Right kidney (tissue), 1 donor: ENCODE measurements around the gene MAGI3.
"Not testable (repeated sequence)": the region's sequence is repeated elsewhere in the genome, so short reads cannot be mapped to it uniquely, and the experiment has no call there.

Source experiments
- DNase-seq: peaks from one replicate; pipeline ENCODE4 v3.0.0-alpha.2; 2016

Gene MAGI3

GRCh38 chr1:113439277-113439670, 49.0 kb downstream of the MAGI3 start:
- no peak for DNase-seq

- no peak for DNase-seq
Measured at GRCh38 chr1:113442131-113442530, 51.8 kb downstream of the MAGI3 start.

GRCh38 chr1:113444857-113445256, 54.5 kb downstream of the MAGI3 start:
- no peak for DNase-seq

- DNase-seq, result no peak
Measured at GRCh38 chr1:113451710-113452109, 61.4 kb downstream of the MAGI3 start.

GRCh38 chr1:113452921-113453770, 62.8 kb downstream of the MAGI3 start:
- DNase-seq, result no peak

GRCh38 chr1:113453771-113454083, 63.4 kb downstream of the MAGI3 start:
- no peak for DNase-seq

GRCh38 chr1:113455374-113455773, 65.1 kb downstream of the MAGI3 start:
- DNase-seq, result no peak

- no peak for DNase-seq
Measured at GRCh38 chr1:113456967-113457366, 66.7 kb downstream of the MAGI3 start.

GRCh38 chr1:113459279-113459678, 69.0 kb downstream of the MAGI3 start:
- DNase-seq, result no peak

- DNase-seq, result no peak
Measured at GRCh38 chr1:113467991-113468390, 77.7 kb downstream of the MAGI3 start.

- DNase-seq, result not testable (repeated sequence)
Measured at GRCh38 chr1:113478427-113479195, 88.3 kb downstream of the MAGI3 start.

- DNase-seq, result no peak
Measured at GRCh38 chr1:113479713-113480676, 89.7 kb downstream of the MAGI3 start.

- DNase-seq, result not testable (repeated sequence)
Measured at GRCh38 chr1:113485131-113485530, 94.8 kb downstream of the MAGI3 start.

GRCh38 chr1:113488576-113489177, 98.4 kb downstream of the MAGI3 start:
- DNase-seq, result no peak

- DNase-seq, result no peak
Measured at GRCh38 chr1:113490384-113490783, 100.1 kb downstream of the MAGI3 start.

- no peak for DNase-seq
Measured at GRCh38 chr1:113493533-113493932, 103.2 kb downstream of the MAGI3 start.

GRCh38 chr1:113505357-113505756, 115.0 kb downstream of the MAGI3 start:
- DNase-seq, result no peak

- no peak for DNase-seq
Measured at GRCh38 chr1:113507552-113508214, 117.4 kb downstream of the MAGI3 start.

GRCh38 chr1:113508364-113509164, 118.2 kb downstream of the MAGI3 start:
- no peak for DNase-seq

- DNase-seq, result not testable (repeated sequence)
Measured at GRCh38 chr1:113509766-113510165, 119.5 kb downstream of the MAGI3 start.

GRCh38 chr1:113511269-113511668, 121.0 kb downstream of the MAGI3 start:
- no peak for DNase-seq
